Measurements from ENCODE around the gene GTF3C5. TPM values are rescaled to one million over a fixed set of nuclear protein-coding genes. Genes with fewer than 3 reads are reported as not detected.
"Not testable (repeated sequence)": the region's sequence is repeated elsewhere in the genome, so short reads cannot be mapped to it uniquely, and the experiment has no call there.

GTF3C5 gene
- total RNA-seq, 1 donor from 2014 or later: 94.0 TPM

- Mint-ChIP-seq H3K4me1 (ENCODE audit: low read depth) (peaks cover 2% of the 10 kb centered on the region), H3K27ac (no peak overlapping the region), H3K9me3 (ENCODE audit: low read depth) (no peaks in the 10 kb centered on the region), H3K36me3 (ENCODE audit: insufficient read depth) (peaks cover 9% of the 10 kb centered on the region), H3K4me3 (ENCODE audit: low read depth) (no peak overlapping the region), H3K27me3 (no peaks in the 10 kb centered on the region)
- TF ChIP-seq, protein P1, sequence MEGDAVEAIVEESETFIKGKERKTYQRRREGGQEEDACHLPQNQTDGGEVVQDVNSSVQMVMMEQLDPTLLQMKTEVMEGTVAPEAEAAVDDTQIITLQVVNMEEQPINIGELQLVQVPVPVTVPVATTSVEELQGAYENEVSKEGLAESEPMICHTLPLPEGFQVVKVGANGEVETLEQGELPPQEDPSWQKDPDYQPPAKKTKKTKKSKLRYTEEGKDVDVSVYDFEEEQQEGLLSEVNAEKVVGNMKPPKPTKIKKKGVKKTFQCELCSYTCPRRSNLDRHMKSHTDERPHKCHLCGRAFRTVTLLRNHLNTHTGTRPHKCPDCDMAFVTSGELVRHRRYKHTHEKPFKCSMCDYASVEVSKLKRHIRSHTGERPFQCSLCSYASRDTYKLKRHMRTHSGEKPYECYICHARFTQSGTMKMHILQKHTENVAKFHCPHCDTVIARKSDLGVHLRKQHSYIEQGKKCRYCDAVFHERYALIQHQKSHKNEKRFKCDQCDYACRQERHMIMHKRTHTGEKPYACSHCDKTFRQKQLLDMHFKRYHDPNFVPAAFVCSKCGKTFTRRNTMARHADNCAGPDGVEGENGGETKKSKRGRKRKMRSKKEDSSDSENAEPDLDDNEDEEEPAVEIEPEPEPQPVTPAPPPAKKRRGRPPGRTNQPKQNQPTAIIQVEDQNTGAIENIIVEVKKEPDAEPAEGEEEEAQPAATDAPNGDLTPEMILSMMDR (IDR thresholded peaks at IDR 0.05; ENCODE audit: unreplicated experiment): no peak
- no peak for DNase-seq (ENCODE audit: low spot score, unreplicated experiment)
Observed at GRCh38 chr9:133058071-133058470, 27.3 kb downstream of the GTF3C5 start.

DNA sequence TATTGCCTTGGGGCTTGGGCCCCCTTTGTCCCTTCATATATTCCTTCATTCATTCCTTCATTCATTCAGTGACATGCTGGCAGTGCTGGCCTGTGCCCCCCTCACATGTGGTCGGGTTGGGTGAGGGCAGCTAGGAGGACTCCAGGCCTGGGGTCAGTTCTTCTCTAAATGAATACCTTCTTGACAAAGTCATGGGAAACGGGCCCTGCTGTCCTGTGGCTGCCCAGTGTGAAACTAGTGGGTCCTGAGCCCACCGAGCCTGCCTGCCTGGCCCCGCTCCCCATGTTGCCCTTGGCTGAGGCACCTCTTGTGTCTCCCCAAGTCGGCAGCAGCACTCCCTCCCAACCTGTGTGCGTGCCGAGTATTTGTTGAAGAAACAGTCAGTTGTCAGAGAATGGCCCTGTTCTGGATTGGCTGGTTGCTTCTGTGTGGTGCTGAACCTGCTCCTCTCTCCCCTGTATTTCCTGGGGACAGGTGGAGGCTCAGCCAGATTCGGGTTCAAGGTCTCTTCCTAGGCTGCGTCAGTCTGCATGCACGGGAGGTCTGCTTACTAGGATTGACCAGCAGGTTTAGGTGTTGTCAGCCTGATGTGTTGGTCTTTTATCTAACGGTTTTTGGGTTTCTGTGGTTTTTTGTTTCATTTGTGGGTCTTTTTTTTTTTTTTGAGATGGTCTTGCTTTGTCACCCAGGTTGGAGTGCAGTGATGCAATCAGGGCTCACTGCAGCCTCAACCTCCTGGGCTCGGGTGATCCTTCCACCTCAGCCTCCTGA, 27.9 kb downstream of the GTF3C5 start:
- TF ChIP-seq, protein P1 (IDR thresholded peaks at IDR 0.05; ENCODE audit: unreplicated experiment): no peak
- Mint-ChIP-seq H3K27ac (no peak overlapping the region), H3K4me3 (ENCODE audit: low read depth) (no peak overlapping the region), H3K36me3 (ENCODE audit: insufficient read depth) (peaks cover 9% of the 10 kb centered on the region), H3K9me3 (ENCODE audit: low read depth) (no peaks in the 10 kb centered on the region), H3K27me3 (no peaks in the 10 kb centered on the region), H3K4me1 (ENCODE audit: low read depth) (peaks cover 2% of the 10 kb centered on the region)
- DNase-seq (ENCODE audit: low spot score, unreplicated experiment): no peak

DNA sequence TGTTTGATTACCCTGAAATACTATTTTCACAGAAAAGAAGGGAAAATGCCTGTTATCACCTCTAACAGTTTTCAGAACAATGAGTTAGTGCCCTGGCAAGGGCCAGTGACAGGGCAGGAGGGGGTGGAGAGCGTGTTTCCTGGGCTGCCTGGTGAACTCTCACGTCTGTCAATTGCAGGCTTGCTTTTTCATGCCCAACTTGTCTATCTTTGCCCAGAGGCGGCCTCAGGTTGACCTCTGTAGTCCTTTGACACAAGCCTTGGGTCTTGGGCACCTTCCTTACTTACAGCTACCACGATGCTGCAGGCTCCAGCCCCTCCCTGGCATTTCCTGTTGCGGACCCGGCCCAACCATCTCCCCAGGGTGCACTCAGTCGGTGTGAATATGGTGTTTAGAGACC, 28.8 kb downstream of the GTF3C5 start:
- Mint-ChIP-seq H3K27me3 (no peaks in the 10 kb centered on the region), H3K36me3 (ENCODE audit: insufficient read depth) (peaks cover 6% of the 10 kb centered on the region), H3K9me3 (ENCODE audit: low read depth) (no peaks in the 10 kb centered on the region), H3K27ac (no peak overlapping the region), H3K4me3 (ENCODE audit: low read depth) (no peak overlapping the region), H3K4me1 (ENCODE audit: low read depth) (peaks cover 2% of the 10 kb centered on the region)
- TF ChIP-seq, protein P1 (IDR thresholded peaks at IDR 0.05; ENCODE audit: unreplicated experiment): no peak
- DNase-seq (ENCODE audit: low spot score, unreplicated experiment): no peak

DNA sequence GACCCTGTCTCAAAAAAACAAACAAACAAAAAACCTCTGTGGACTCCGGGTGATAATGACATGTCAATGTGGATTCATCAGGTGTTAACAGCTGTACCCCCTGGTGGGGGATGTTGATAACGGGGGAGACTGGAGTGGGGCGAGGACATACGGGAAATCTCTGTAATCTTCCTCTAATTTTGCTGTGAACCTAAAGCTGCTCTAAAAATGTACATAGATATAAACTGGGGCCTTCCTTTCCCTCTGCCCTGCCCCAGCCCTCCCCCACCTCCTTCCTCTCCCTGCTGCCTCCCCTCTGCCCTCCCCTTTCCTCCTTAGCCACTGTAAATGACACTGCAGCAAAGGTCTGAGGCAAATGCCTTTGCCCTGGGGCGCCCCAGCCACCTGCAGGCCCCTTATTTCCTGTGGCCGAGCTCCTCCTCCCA, 29.6 kb downstream of the GTF3C5 start:
- Mint-ChIP-seq H3K4me1 (ENCODE audit: low read depth) (peaks cover 2% of the 10 kb centered on the region), H3K36me3 (ENCODE audit: insufficient read depth) (peaks cover 6% of the 10 kb centered on the region), H3K27me3 (no peaks in the 10 kb centered on the region), H3K4me3 (ENCODE audit: low read depth) (no peak overlapping the region), H3K27ac (peak overlapping the region; percentile 85), H3K9me3 (ENCODE audit: low read depth) (no peaks in the 10 kb centered on the region)
- no peak for DNase-seq (ENCODE audit: low spot score, unreplicated experiment)
- TF ChIP-seq, protein P1 (IDR thresholded peaks at IDR 0.05; ENCODE audit: unreplicated experiment): peak; percentile 15

DNA sequence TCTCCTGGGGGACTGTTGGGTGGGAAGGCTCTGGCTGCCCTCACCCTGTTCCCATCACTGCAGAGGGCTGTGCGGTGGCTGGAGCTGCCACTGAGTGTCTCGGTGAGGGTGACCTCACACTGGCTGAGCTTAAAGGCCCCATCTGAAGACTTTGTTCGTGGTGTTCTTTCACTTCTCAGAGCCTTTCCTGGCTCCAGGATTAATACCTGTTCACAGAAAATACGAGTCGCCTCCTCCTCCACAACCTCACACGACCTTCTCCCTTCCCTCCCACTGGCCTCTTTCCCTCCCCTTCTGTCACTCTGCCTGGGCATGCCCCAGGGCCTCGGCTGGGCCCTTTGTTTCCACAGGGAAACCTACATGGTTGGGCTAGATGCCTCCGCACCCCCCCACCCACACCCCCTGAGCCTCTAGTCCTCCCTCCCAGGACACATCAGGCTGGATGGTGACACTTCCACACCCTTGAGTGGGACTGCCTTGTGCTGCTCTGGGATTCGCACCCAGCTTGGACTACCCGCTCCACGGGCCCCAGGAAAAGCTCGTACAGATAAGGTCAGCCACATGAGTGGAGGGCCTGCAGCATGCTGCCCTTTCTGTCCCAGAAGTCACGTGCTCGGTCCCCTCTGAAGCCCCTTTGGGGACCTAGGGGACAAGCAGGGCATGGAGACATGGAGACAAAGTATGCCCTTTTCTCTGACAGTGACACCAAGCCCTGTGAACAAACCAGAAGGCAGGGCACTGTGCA, 30.4 kb downstream of the GTF3C5 start:
- not testable (repeated sequence) for H3K9me3 Mint-ChIP-seq (ENCODE audit: low read depth); DNase-seq (ENCODE audit: low spot score, unreplicated experiment); H3K27me3 Mint-ChIP-seq; H3K4me1 Mint-ChIP-seq (ENCODE audit: low read depth); H3K36me3 Mint-ChIP-seq (ENCODE audit: insufficient read depth); H3K4me3 Mint-ChIP-seq (ENCODE audit: low read depth)
- H3K27ac Mint-ChIP-seq: peak overlapping the region; percentile 82

GRCh38 chr9:133061764-133062145, 31.0 kb downstream of the GTF3C5 start, which contains the start of gene CEL:
Gene CEL (plus strand): TSS chr9:133061981. CDS start chr9:133062003, 22 bp downstream.
- not testable (repeated sequence) for H3K36me3 Mint-ChIP-seq (ENCODE audit: insufficient read depth); H3K9me3 Mint-ChIP-seq (ENCODE audit: low read depth); DNase-seq (ENCODE audit: low spot score, unreplicated experiment); H3K4me1 Mint-ChIP-seq (ENCODE audit: low read depth); H3K27me3 Mint-ChIP-seq; H3K4me3 Mint-ChIP-seq (ENCODE audit: low read depth)
- peak within 1 kb of the TSS; percentile 82 for H3K27ac Mint-ChIP-seq

- H3K36me3 Mint-ChIP-seq (ENCODE audit: insufficient read depth); DNase-seq (ENCODE audit: low spot score, unreplicated experiment); H3K9me3 Mint-ChIP-seq (ENCODE audit: low read depth); H3K4me3 Mint-ChIP-seq (ENCODE audit: low read depth); H3K27ac Mint-ChIP-seq; H3K27me3 Mint-ChIP-seq; H3K4me1 Mint-ChIP-seq (ENCODE audit: low read depth): not testable (repeated sequence)
Observed at GRCh38 chr9:133062569-133062968, 31.8 kb downstream of the GTF3C5 start.
